Testis (tissue), 3 donors: ENCODE data around the gene MAP3K9. TPM values are rescaled to one million over a fixed set of nuclear protein-coding genes. Genes with fewer than 3 reads are reported as not detected.

ENCODE experiments used
- DNase-seq: peaks from one replicate; pipeline ENCODE4 v3.0.0-alpha.2; 2019
- H3K27ac ChIP-seq, 2 donors: fragments of 200-600 bp; sonication (generic); one replicate each; pipeline ENCODE4 v1.5.1; 2019
- H3K27me3 ChIP-seq: fragments of 200-600 bp; sonication (generic); one replicate; pipeline ENCODE4 v1.5.1; 2019
- H3K36me3 ChIP-seq: fragments of 200-600 bp; sonication (generic); one replicate; pipeline ENCODE4 v1.5.1; 2017; ENCODE audit warnings: low read depth; ENCODE audit errors: missing control alignments
- H3K4me1 ChIP-seq: fragments of 200-600 bp; sonication (generic); one replicate; pipeline ENCODE4 v1.5.1; 2019
- H3K4me3 ChIP-seq, 2 donors: fragments of 200-600 bp; sonication (generic); one replicate each; pipeline ENCODE4 v1.5.1; 2017 to 2019
- H3K9me3 ChIP-seq: fragments of 200-600 bp; sonication (generic); one replicate; pipeline ENCODE4 v1.5.1; 2017
- POLR2A ChIP-seq: fragments of 450-650 bp; IDR thresholded peaks from one replicate; pipeline ENCODE4 v1.6.1; 2017; ENCODE audit warnings: antibody characterized with exemption, mild to moderate bottlenecking, moderate library complexity
- WGBS, 2 donors: methylation state at CpG; one replicate each; pipeline ENCODE4 v1.1.5; 2018; 5-methylcytosine and 5-hydroxymethylcytosine counted together
- intact Hi-C: fragments of 100-400 bp; cut with DNase I; formaldehyde crosslinking; loops from one replicate; pipeline ENCODE4 v1.15.1; 2023; ENCODE audit warnings: low total_unique reads
- polyA plus RNA-seq: library from polyadenylated mRNA; stranded (reverse); fragments of 350-450 nt; fragmentation: Illumina TruSeq; extraction: RNeasy Lipid Tissue Mini Kit (QIAGEN cat#74804); gene quantifications from one replicate; pipeline ENCODE4 v1.2.3, GENCODE V29; 2014; ENCODE audit warnings: low read depth, low replicate concordance; ENCODE audit not compliant: insufficient read depth
- total RNA-seq, 2 donors: library from RNA; depleted of rRNA; stranded (reverse); fragments of >200 nt; gene quantifications; one replicate each; pipeline ENCODE4 v1.2.3, GENCODE V29; 2016
- TF ChIP-seq, protein P1 (sequence below), 3 experiments: fragments of 450-650 bp in 2 of 3; fragments of 200-600 bp in 1 of 3; sonication (generic) in 1 of 3; IDR thresholded peaks; one replicate each; pipeline ENCODE4 v1.5.1; 2016 to 2019; ENCODE audit warnings: antibody characterized with exemption in 3 of 3, mild to moderate bottlenecking in 2 of 3, moderate library complexity in 1 of 3

The MAP3K9 gene
- total and polyA plus RNA-seq, 3 donors from 2014 or later, result 17.4 to 22.5 (median 18.0) TPM

DNA sequence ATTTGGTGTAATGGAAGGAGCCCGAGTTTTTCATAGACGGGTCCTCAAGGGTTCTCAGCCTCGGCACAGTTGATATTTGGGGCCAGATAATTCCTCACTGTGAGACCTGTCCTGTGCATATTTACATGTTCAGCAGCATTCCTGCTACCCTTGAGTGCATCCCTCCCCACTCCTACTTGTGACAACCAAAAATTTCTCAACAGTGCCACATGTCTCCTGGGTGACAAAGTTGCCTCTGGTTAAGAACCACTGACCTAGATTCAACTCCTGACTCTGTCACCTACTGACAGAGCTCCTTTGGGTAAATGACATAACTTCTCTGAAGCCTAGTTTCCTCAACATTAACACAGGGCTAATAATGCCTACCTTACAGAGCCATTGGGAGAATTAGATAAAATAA, 107.2 kb downstream of the MAP3K9 start:
- intact Hi-C loops, result no loop called here
- Histone ChIP-seq H3K9me3 (no peaks in the 10 kb centered on the region), H3K4me1 (peaks cover 4% of the 10 kb centered on the region), H3K36me3 (no peaks in the 10 kb centered on the region), H3K4me3 (no peak overlapping the region), H3K27me3 (no peaks in the 10 kb centered on the region), H3K27ac (no peak overlapping the region)
- WGBS, 2 donors, result 83 to 94% methylated on average over 3 of the region's 3 CpGs
- TF ChIP-seq, protein P1, sequence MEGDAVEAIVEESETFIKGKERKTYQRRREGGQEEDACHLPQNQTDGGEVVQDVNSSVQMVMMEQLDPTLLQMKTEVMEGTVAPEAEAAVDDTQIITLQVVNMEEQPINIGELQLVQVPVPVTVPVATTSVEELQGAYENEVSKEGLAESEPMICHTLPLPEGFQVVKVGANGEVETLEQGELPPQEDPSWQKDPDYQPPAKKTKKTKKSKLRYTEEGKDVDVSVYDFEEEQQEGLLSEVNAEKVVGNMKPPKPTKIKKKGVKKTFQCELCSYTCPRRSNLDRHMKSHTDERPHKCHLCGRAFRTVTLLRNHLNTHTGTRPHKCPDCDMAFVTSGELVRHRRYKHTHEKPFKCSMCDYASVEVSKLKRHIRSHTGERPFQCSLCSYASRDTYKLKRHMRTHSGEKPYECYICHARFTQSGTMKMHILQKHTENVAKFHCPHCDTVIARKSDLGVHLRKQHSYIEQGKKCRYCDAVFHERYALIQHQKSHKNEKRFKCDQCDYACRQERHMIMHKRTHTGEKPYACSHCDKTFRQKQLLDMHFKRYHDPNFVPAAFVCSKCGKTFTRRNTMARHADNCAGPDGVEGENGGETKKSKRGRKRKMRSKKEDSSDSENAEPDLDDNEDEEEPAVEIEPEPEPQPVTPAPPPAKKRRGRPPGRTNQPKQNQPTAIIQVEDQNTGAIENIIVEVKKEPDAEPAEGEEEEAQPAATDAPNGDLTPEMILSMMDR (IDR thresholded peaks at IDR 0.05), result no peak
- DNase-seq, result no peak

DNA sequence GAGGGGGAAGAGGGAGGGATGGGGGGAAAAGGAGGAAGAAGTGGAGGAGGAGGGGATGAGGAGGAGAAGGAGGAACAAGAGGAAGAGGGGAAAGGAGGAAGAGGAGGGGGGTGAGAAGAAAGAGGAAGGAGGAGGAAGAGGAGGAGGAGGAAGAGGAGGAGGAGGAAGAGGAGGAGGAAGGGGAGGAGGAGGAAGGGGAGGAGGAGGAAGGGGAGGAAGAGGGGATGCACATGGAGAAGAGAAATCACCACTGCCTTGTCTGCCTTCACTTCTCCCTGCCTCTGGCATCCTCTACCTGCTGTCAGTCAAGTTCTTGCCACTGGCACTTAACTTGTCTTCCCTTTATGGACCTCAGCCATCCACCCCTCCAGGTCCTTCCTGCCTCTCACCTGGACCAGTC, 107.7 kb downstream of the MAP3K9 start:
- intact Hi-C loops, result no loop called here
- no peak overlapping the region for H3K27ac ChIP-seq
- no peak for DNase-seq
- no peak overlapping the region for H3K4me3 ChIP-seq
- no peaks in the 10 kb centered on the region for H3K27me3 ChIP-seq
- no peaks in the 10 kb centered on the region for H3K36me3 ChIP-seq
- no peaks in the 10 kb centered on the region for H3K9me3 ChIP-seq
- TF ChIP-seq, protein P1 (IDR thresholded peaks at IDR 0.05), result no peak
- TF ChIP-seq POLR2A, result no peak
- no peaks in the 10 kb centered on the region for H3K4me1 ChIP-seq

DNA sequence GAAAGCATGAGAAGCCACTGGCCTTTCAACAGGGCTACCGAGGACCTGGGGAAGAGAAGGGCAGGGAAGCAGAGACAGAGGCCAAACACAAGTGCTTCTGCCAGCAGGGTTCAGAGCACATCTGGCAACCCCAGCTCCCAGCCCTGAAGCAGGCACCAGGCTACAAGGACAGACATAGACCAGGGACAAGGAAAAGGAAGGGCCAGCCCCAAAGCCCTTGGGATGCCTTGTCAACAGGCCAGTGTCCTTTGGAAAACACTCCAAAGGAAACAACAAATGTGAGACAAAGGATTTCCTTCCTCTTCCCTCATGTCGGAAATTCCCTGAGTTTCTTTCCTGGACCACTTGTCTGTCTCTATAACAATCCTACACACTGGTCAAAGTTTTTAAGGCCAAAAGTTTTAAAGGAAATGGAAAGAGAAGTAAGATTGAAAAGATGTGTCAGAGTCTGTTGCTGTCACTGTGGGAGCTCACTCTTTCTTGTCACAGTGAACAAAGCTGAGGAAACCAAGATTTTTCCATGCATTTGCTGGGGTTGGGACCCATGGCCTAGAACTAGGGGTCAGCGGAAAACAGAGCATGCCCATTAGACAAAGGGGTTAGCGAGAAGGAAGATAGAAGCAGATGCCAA, 108.2 kb downstream of the MAP3K9 start:
- WGBS, 2 donors, result 75 to 85% methylated on average over 4 of the region's 4 CpGs

DNA sequence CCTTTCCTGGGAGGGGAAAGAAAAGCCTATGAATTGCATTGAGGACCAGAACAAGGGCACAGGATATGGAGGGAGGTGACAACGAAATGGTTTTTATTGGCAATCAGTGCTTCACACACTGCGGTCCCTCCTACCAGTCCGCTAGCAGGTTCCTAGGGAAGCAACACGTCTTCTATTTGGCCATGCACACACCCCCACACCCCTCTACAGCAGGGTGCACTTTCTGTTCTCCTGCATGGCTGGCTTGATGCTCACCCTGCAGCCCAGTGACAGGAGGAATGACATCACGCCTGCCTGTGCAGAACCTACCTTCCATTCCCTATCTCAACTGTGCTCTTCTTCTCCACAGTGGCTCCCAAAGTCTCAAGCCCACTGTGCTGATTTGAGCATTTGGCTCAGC, 109.7 kb downstream of the MAP3K9 start:
- WGBS, 2 donors, result 77% methylated on average over 5 of the region's 5 CpGs
- no peaks in the 10 kb centered on the region for H3K9me3 ChIP-seq
- H3K36me3 ChIP-seq, result no peaks in the 10 kb centered on the region
- H3K27ac ChIP-seq, result no peak overlapping the region
- no peak overlapping the region for H3K4me3 ChIP-seq
- H3K4me1 ChIP-seq, result no peaks in the 10 kb centered on the region
- TF ChIP-seq, protein P1 (IDR thresholded peaks at IDR 0.05), result no peak
- no peak for TF ChIP-seq POLR2A
- DNase-seq, result no peak
- no peaks in the 10 kb centered on the region for H3K27me3 ChIP-seq
- intact Hi-C loops, result no loop called here

More for the DNA sequence above, 108.2 kb downstream of the MAP3K9 start:
- no peak overlapping the region for H3K4me3 ChIP-seq
- H3K27ac ChIP-seq, result no peak overlapping the region
- H3K27me3 ChIP-seq, result no peaks in the 10 kb centered on the region
- intact Hi-C loops, result no loop called here
- TF ChIP-seq POLR2A, result no peak
- TF ChIP-seq, protein P1 (IDR thresholded peaks at IDR 0.05), result no peak
- H3K9me3 ChIP-seq, result no peaks in the 10 kb centered on the region
- H3K36me3 ChIP-seq, result no peaks in the 10 kb centered on the region
- no peak for DNase-seq
- H3K4me1 ChIP-seq, result no peaks in the 10 kb centered on the region

DNA sequence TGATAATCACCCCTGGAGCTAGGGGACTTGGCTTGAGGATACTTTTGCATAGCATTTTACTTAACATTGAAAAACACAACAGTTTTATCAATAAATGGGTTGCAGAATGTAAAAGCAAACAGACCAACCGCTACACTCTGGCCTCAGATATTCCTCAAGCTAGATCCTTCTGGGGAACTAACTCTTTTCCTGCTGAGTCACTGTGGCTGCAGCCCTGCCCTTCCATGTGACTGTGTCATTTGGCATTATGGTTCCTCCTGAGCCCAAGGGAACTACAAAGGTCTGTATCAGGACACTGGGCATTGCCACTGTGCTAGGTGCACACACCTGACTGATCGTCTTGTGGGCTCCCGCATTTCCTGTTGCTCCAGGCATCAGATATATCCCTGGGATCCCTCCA, 111.0 kb downstream of the MAP3K9 start:
- TF ChIP-seq POLR2A, result no peak
- TF ChIP-seq, protein P1 (IDR thresholded peaks at IDR 0.05), result no peak
- Histone ChIP-seq H3K4me3 (no peak overlapping the region), H3K27ac (no peak overlapping the region), H3K36me3 (no peaks in the 10 kb centered on the region), H3K4me1 (no peaks in the 10 kb centered on the region), H3K9me3 (no peaks in the 10 kb centered on the region), H3K27me3 (no peaks in the 10 kb centered on the region)
- 89 to 98% methylated on average over 3 of the region's 3 CpGs for WGBS, 2 donors
- intact Hi-C loops, result no loop called here
- no peak for DNase-seq
